COR-L47 (cell line): ENCODE measurements around the gene IQSEC3.
"Not testable (repeated sequence)": the region's sequence is repeated elsewhere in the genome, so short reads cannot be mapped to it uniquely, and the experiment has no call there.

Experiments
- DNase-seq: peaks from one replicate; lab custom pipeline; 2025; lab: John Stamatoyannopoulos, UW

The IQSEC3 gene

GRCh38 chr12:66428-66781 is at the start of gene IQSEC3:
Gene IQSEC3 (plus strand): TSS chr12:66767. CDS start chr12:66883, 116 bp downstream.
- not testable (repeated sequence) for DNase-seq

- not testable (repeated sequence) for DNase-seq
Observed at GRCh38 chr12:17370-18340, 48.9 kb upstream of the IQSEC3 start.

- DNase-seq = not testable (repeated sequence)
Observed at GRCh38 chr12:18821-19567, 47.6 kb upstream of the IQSEC3 start.

GRCh38 chr12:19906-20305 is 46.7 kb upstream of the IQSEC3 start:
- not testable (repeated sequence) for DNase-seq

- no peak for DNase-seq
Observed at GRCh38 chr12:20757-21156, 45.8 kb upstream of the IQSEC3 start.

GRCh38 chr12:21301-22189 is 45.0 kb upstream of the IQSEC3 start:
- DNase-seq = no peak

GRCh38 chr12:22190-22529 is 44.4 kb upstream of the IQSEC3 start:
- DNase-seq = no peak

GRCh38 chr12:22530-23201 is 43.9 kb upstream of the IQSEC3 start:
- no peak for DNase-seq

- not testable (repeated sequence) for DNase-seq
Observed at GRCh38 chr12:27904-28303, 38.7 kb upstream of the IQSEC3 start.

GRCh38 chr12:38775-39174 is 27.8 kb upstream of the IQSEC3 start:
- not testable (repeated sequence) for DNase-seq

GRCh38 chr12:39555-40265 is 26.9 kb upstream of the IQSEC3 start:
- not testable (repeated sequence) for DNase-seq

- not testable (repeated sequence) for DNase-seq
Observed at GRCh38 chr12:44352-44751, 22.2 kb upstream of the IQSEC3 start.

GRCh38 chr12:45235-45990 is 21.2 kb upstream of the IQSEC3 start:
- not testable (repeated sequence) for DNase-seq

GRCh38 chr12:45991-46358 is 20.6 kb upstream of the IQSEC3 start:
- not testable (repeated sequence) for DNase-seq

GRCh38 chr12:46542-46941 is 20.0 kb upstream of the IQSEC3 start:
- not testable (repeated sequence) for DNase-seq

- DNase-seq = not testable (repeated sequence)
Observed at GRCh38 chr12:47699-48226, 18.8 kb upstream of the IQSEC3 start.

- not testable (repeated sequence) for DNase-seq
Observed at GRCh38 chr12:49149-49548, 17.4 kb upstream of the IQSEC3 start.

- DNase-seq = not testable (repeated sequence)
Observed at GRCh38 chr12:51087-51486, 15.5 kb upstream of the IQSEC3 start.

- DNase-seq = not testable (repeated sequence)
Observed at GRCh38 chr12:51962-52361, 14.6 kb upstream of the IQSEC3 start.
